Endothelial cell of umbilical vein (primary cell): Measurements from ENCODE around the gene CCDC88B. TPM values are rescaled to one million over a fixed set of nuclear protein-coding genes. Genes with fewer than 3 reads are reported as not detected.

Experiments
- BruUV-seq: library from RNA; stranded (reverse); fragments of 400-500 nt; replicated peaks from 2 replicates; lab custom pipeline; 2021; lab: Mats Ljungman, UMichigan
- CTCF ChIA-PET: fragments of 300-600, 350-600 bp; sonication (Branson Sonifier 250); formaldehyde crosslinking; loops from one replicate; lab custom pipeline; 2021; ENCODE audit warnings: antibody characterized with exemption, inconsistent platforms; lab: Charles Lee
- POLR2A ChIA-PET: fragments of 300-600, 350-600 bp; sonication (Branson Sonifier 250); formaldehyde crosslinking; loops from one replicate; lab custom pipeline; 2021; ENCODE audit warnings: antibody characterized with exemption, inconsistent platforms; lab: Charles Lee
- DNase-seq: peaks from one replicate; pipeline ENCODE4 v3.0.0-alpha.2; 2011; ENCODE audit warnings: low read depth, low spot score
- FAIRE-seq: peaks from 2 replicates; lab custom pipeline; 2011; peaks lifted over from hg19 to GRCh38; lab: Jason Lieb, UNC
- H2AFZ ChIP-seq: 2 replicates; pipeline ENCODE4 v1.6.0; 2012; ENCODE audit warnings: low read depth, low read length, control low read depth, inconsistent platforms
- H3K27ac ChIP-seq: 2 replicates; pipeline ENCODE4 v1.5.1; 2011; ENCODE audit warnings: low read depth, mild to moderate bottlenecking, control low read depth, low read length, moderate library complexity; ENCODE audit not compliant: insufficient read depth
- H3K27me3 ChIP-seq, 2 experiments: 2 replicates each; pipeline versions ENCODE4 v1.6.0 to v1.6.1; 2011; ENCODE audit warnings: low read length in 2 of 2, mixed read lengths in 1 of 2; ENCODE audit not compliant: control insufficient read depth in 2 of 2, insufficient read depth in 2 of 2
- H3K36me3 ChIP-seq, 2 experiments: 2 replicates in 1 of 2; 3 replicates in 1 of 2; pipeline ENCODE4 v1.5.1; 2011; ENCODE audit warnings: low read length in 2 of 2, mild to moderate bottlenecking in 1 of 2, moderate library complexity in 1 of 2; ENCODE audit not compliant: control insufficient read depth in 2 of 2, insufficient read depth in 2 of 2; ENCODE audit errors: extremely low read depth in 1 of 2
- H3K4me1 ChIP-seq: 3 replicates; pipeline ENCODE4 v1.5.1; 2011; ENCODE audit warnings: mild to moderate bottlenecking, low read length; ENCODE audit not compliant: control insufficient read depth, insufficient read depth; ENCODE audit errors: extremely low read depth
- H3K4me2 ChIP-seq: 2 replicates; pipeline ENCODE4 v1.6.1; 2011; ENCODE audit warnings: low read length, control low read depth, mixed read lengths; ENCODE audit not compliant: insufficient read depth
- H3K4me3 ChIP-seq, 3 experiments: fragments of 200-600 bp in 1 of 3; sonication (generic), shearing (Covaris generic) in 1 of 3; replicated peaks in 1 of 3; 2 replicates each; pipeline ENCODE4 v1.5.1; 2011 to 2016; ENCODE audit warnings: control low read depth in 3 of 3, low read length in 3 of 3, mild to moderate bottlenecking in 2 of 3, inconsistent platforms in 1 of 3, low read depth in 1 of 3, moderate library complexity in 1 of 3; ENCODE audit not compliant: insufficient read depth in 1 of 3
- H3K79me2 ChIP-seq: 2 replicates; pipeline ENCODE4 v1.6.0; 2012; ENCODE audit warnings: low read length, inconsistent platforms; ENCODE audit not compliant: control insufficient read depth, insufficient read depth
- H3K9ac ChIP-seq: replicated peaks from 2 replicates; pipeline ENCODE3; 2011; ENCODE audit warnings: low read length, control low read depth; ENCODE audit not compliant: insufficient read depth; ENCODE audit errors: extremely low read depth
- H3K9me1 ChIP-seq: replicated peaks from 3 replicates; pipeline ENCODE4 v1.6.0; 2011; ENCODE audit warnings: mild to moderate bottlenecking, low read length; ENCODE audit not compliant: control insufficient read depth, insufficient read depth; ENCODE audit errors: extremely low read depth
- H3K9me3 ChIP-seq: replicated peaks from 2 replicates; pipeline ENCODE4 v1.5.1; 2012; ENCODE audit warnings: low read length, inconsistent platforms; ENCODE audit not compliant: control insufficient read depth, insufficient read depth
- H4K20me1 ChIP-seq: replicated peaks from 2 replicates; pipeline ENCODE3; 2011; ENCODE audit warnings: mild to moderate bottlenecking, low read length; ENCODE audit not compliant: control insufficient read depth, insufficient read depth; ENCODE audit errors: extremely low read depth
- FOS ChIP-seq: IDR thresholded peaks from 2 replicates; pipeline ENCODE4 v1.6.1; 2011; ENCODE audit warnings: mild to moderate bottlenecking, low read length, moderate library complexity, borderline replicate concordance; ENCODE audit not compliant: insufficient read depth
- MYC ChIP-seq: IDR thresholded peaks from one replicate; pipeline ENCODE4 v1.6.1; 2011; ENCODE audit warnings: mild to moderate bottlenecking, low read depth, low read length
- POLR2A ChIP-seq: IDR thresholded peaks from 2 replicates; pipeline ENCODE4 v1.6.1; 2012; ENCODE audit warnings: low read depth, mild to moderate bottlenecking, control low read depth, low read length
- POLR2AphosphoS5 ChIP-seq: IDR thresholded peaks from 2 replicates; pipeline ENCODE4 v1.6.1; 2012; ENCODE audit warnings: low read depth, mild to moderate bottlenecking, control low read depth, low read length, moderate library complexity; ENCODE audit not compliant: insufficient read depth
- dilution Hi-C: fragments of 300-500 bp; cut with MboI; formaldehyde crosslinking; loops from one replicate; pipeline ENCODE4 v1.15.0; 2019; ENCODE audit warnings: low sequenced_read_pairs; ENCODE audit not compliant: extremely low pct_ligation_motif_present
- intact Hi-C: fragments of 100-400 bp; cut with micrococcal nuclease; formaldehyde crosslinking; loops from one replicate; pipeline ENCODE4 v1.10.0; 2022
- polyA plus RNA-seq, 4 experiments: library from polyadenylated mRNA; depleted of rRNA in 3 of 4; stranded (reverse) in 3 of 4; unstranded in 1 of 4; fragments of >200 nt; gene quantifications; 2 replicates each; pipeline versions ENCODE4 v1.2.1 to v1.2.3, GENCODE V29; 2011 to 2012; ENCODE audit warnings: missing spikeins in 1 of 4
- total RNA-seq: library from RNA; stranded (reverse); gene quantifications from 2 replicates; pipeline ENCODE4 v1.2.3, GENCODE V29; 2021

The CCDC88B gene
- total and polyA plus RNA-seq, 2 donors (not counting 3 experiments of a cell fraction or from before 2014, with no cell fraction given): 1.8 to 2.7 TPM

DNA sequence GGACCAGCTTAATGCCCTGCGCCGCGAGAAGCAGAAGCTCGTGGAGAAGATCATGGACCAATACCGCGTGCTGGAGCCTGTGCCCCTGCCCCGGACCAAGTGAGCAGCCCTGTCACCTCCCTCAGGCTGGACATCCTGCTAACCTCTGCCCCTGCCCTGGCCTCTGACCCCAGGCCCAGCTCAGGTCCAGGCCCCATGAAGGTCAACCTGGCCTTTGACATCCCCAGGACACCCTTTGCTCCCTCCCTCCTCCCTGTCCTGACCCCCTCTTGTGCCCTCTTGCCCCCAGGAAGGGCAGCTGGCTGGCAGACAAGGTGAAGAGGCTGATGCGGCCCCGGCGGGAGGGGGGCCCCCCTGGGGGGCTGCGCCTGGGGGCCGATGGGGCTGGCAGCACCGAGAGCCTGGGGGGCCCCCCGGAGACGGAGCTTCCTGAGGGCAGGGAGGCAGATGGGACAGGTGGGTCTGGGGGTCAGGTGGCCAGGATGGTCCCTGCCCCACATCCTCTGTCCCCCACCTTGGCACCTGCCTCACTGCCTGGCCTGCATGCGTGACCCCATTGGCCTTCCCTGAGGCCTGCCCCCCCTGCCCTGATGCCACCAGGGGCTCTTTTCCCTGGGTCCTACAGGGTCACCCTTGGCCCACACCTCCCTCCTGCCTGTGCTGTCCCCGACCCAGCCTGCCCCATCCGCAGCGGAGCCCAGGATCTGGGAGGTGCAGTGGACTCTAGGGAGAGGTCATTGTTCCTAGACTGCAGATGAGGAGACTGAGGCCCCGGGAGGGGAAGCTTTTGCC lies 13.9 kb downstream of the CCDC88B start:
- Histone ChIP-seq H4K20me1 (no peaks in the 10 kb centered on the region), H3K4me3 (no peak overlapping the region), H2AFZ (no peak overlapping the region), H3K9me1 (no peaks in the 10 kb centered on the region), H3K27me3 (no peaks in the 10 kb centered on the region), H3K27ac (no peak overlapping the region), H3K9me3 (no peaks in the 10 kb centered on the region), H3K4me1 (peaks cover 19% of the 10 kb centered on the region), H3K36me3 (no peaks in the 10 kb centered on the region), H3K4me2 (no peak overlapping the region), H3K79me2 (no peaks in the 10 kb centered on the region), H3K9ac (no peak overlapping the region)
- dilution Hi-C loops: no loop called here
- intact Hi-C loops: no loop called here
- POLR2A ChIA-PET: no interaction called here
- FAIRE-seq (no peak), DNase-seq (no peak)
- TF ChIP-seq POLR2A (no peak), POLR2AphosphoS5 (no peak), MYC (no peak), FOS (no peak)
- no TSS peak for BruUV-seq
- CTCF ChIA-PET: interaction anchor here (0.6 to 5.5 kb wide), 16 partner anchors 9 to 334 kb away, joined by 3 to 107 read pairs (median 9); partner anchors contain the start of genes CATSPERZ, ESRRA, FERMT3 and PRDX5
